DOHH2 (cell line): ENCODE results near the gene PXK.
"Not testable (repeated sequence)": the region's sequence is repeated elsewhere in the genome, so short reads cannot be mapped to it uniquely, and the experiment has no call there.

Experiments used
- H3F3A ChIP-seq: fragments of 200-600 bp; sonication (generic), shearing (Covaris generic); 2 replicates; pipeline ENCODE4 v1.6.0; 2016; ENCODE audit warnings: antibody characterized with exemption, mild to moderate bottlenecking; ENCODE audit not compliant: control insufficient read depth, insufficient read depth
- H3K27ac ChIP-seq: fragments of 200-600 bp; sonication (generic); 2 replicates; pipeline ENCODE4 v1.5.1; 2014; ENCODE audit warnings: low read depth, mild to moderate bottlenecking, low read length, moderate library complexity
- H3K27me3 ChIP-seq: fragments of 200-600 bp; sonication (generic); 2 replicates; pipeline ENCODE4 v1.6.1; 2014; ENCODE audit warnings: mild to moderate bottlenecking, low read length, mixed read lengths; ENCODE audit not compliant: control insufficient read depth
- H3K36me3 ChIP-seq: fragments of 200-600 bp; sonication (generic); 2 replicates; pipeline ENCODE4 v1.6.1; 2014; ENCODE audit warnings: mild to moderate bottlenecking, low read length, moderate library complexity, mixed read lengths; ENCODE audit not compliant: control insufficient read depth
- H3K4me1 ChIP-seq: fragments of 200-600 bp; sonication (generic); 2 replicates; pipeline ENCODE4 v1.6.1; 2014; ENCODE audit warnings: mild to moderate bottlenecking, low read length, mixed read lengths; ENCODE audit not compliant: control insufficient read depth
- H3K4me2 ChIP-seq: fragments of 200-600 bp; sonication (generic); 2 replicates; pipeline ENCODE4 v1.6.0; 2014; ENCODE audit warnings: mild to moderate bottlenecking, low read length, moderate library complexity
- H3K4me3 ChIP-seq: fragments of 200-600 bp; sonication (generic); 2 replicates; pipeline ENCODE4 v1.5.1; 2014; ENCODE audit warnings: mild to moderate bottlenecking, low read length, mixed read lengths
- H3K79me2 ChIP-seq: fragments of 200-600 bp; sonication (generic); 2 replicates; pipeline ENCODE4 v1.6.1; 2014; ENCODE audit warnings: mild to moderate bottlenecking, low read length, mixed read lengths; ENCODE audit not compliant: control insufficient read depth
- H3K9me2 ChIP-seq: fragments of 200-600 bp; sonication (generic); replicated peaks from 2 replicates; pipeline ENCODE4 v1.6.1; 2014; ENCODE audit warnings: mild to moderate bottlenecking, low read length, mixed read lengths; ENCODE audit not compliant: control insufficient read depth
- H3K9me3 ChIP-seq: fragments of 200-600 bp; sonication (generic); 2 replicates; pipeline ENCODE4 v1.6.1; 2014; ENCODE audit warnings: antibody characterized with exemption, low read length, mixed read lengths; ENCODE audit not compliant: control insufficient read depth, insufficient read depth
- H4K20me1 ChIP-seq: fragments of 200-600 bp; sonication (generic); 2 replicates; pipeline ENCODE4 v1.6.0; 2014; ENCODE audit warnings: low read depth, mild to moderate bottlenecking, antibody characterized with exemption, low read length, moderate library complexity; ENCODE audit not compliant: control insufficient read depth, insufficient read depth
- CTCF ChIP-seq: fragments of 200-600 bp; sonication (generic); IDR thresholded peaks from one replicate; pipeline ENCODE4 v1.5.1; 2014; ENCODE audit warnings: antibody characterized with exemption, mild to moderate bottlenecking, low read depth, low read length; ENCODE audit not compliant: poor library complexity, severe bottlenecking
- EZH2phosphoT487 ChIP-seq: fragments of 200-600 bp; sonication (generic); IDR thresholded peaks from 2 replicates; pipeline ENCODE4 v1.6.1; 2017; ENCODE audit warnings: borderline replicate concordance, mild to moderate bottlenecking, antibody characterized with exemption, low read length, moderate library complexity, mixed read lengths

The PXK gene

GRCh38 chr3:58337190-58337589 lies 4.5 kb downstream of the PXK start:
- Histone ChIP-seq H3K4me3 (peak overlapping the region; percentile 68), H4K20me1 (no peaks in the 10 kb centered on the region), H3K79me2 (peaks cover 97% of the 10 kb centered on the region), H3K4me1 (peaks cover 71% of the 10 kb centered on the region), H3K4me2 (peak overlapping the region; percentile 98), H3K36me3 (peaks cover 83% of the 10 kb centered on the region), H3K9me3 (no peaks in the 10 kb centered on the region), H3K9me2 (no peaks in the 10 kb centered on the region), H3K27me3 (no peaks in the 10 kb centered on the region), H3F3A (peaks cover 45% of the 10 kb centered on the region), H3K27ac (peak overlapping the region; percentile 99)
- TF ChIP-seq CTCF = no peak
- TF ChIP-seq EZH2phosphoT487 = no peak

DNA sequence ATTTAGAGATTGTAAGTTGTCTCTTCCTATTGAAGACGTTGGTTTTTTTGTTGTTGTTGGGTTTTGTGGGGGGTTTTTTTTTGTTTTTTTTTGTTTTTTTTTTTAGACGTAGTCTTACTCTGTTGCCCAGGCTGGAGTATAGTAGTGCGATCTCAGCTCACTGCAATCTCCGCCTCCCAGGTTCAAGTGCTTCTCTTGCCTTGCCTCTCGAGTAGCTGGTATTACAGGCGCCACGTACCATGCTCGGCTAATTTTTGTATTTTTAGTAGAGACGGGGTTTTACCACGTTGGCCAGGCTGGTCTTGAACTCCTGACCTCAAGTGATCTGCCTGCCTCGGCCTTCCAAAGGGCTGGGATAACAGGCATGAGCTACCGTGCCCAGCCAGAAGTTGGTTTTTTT lies 6.5 kb downstream of the PXK start:
- H3K9me2 ChIP-seq, H4K20me1 ChIP-seq, H3K9me3 ChIP-seq, H3K27me3 ChIP-seq: not testable (repeated sequence)
- peaks cover 92% of the 10 kb centered on the region for H3K36me3 ChIP-seq
- peaks cover 51% of the 10 kb centered on the region for H3F3A ChIP-seq
- H3K4me1 ChIP-seq = peaks cover 88% of the 10 kb centered on the region
- peak overlapping the region; percentile 68 for H3K4me3 ChIP-seq
- peak overlapping the region; percentile 98 for H3K4me2 ChIP-seq
- H3K27ac ChIP-seq = peak overlapping the region; percentile 99
- H3K79me2 ChIP-seq = peaks cover 98% of the 10 kb centered on the region

- H3F3A ChIP-seq = peaks cover 43% of the 10 kb centered on the region
- H3K36me3 ChIP-seq = peaks cover 92% of the 10 kb centered on the region
- TF ChIP-seq CTCF = no peak
- H3K4me1 ChIP-seq = peaks cover 97% of the 10 kb centered on the region
- H3K27me3 ChIP-seq = no peaks in the 10 kb centered on the region
- H3K79me2 ChIP-seq = peaks cover 98% of the 10 kb centered on the region
- H3K4me2 ChIP-seq = peak overlapping the region; percentile 98
- H3K27ac ChIP-seq = peak overlapping the region; percentile 99
- no peaks in the 10 kb centered on the region for H3K9me2 ChIP-seq
- no peaks in the 10 kb centered on the region for H4K20me1 ChIP-seq
- no peaks in the 10 kb centered on the region for H3K9me3 ChIP-seq
- H3K4me3 ChIP-seq = peak overlapping the region; percentile 40
Observed at GRCh38 chr3:58340594-58341244, 8.0 kb downstream of the PXK start.

DNA sequence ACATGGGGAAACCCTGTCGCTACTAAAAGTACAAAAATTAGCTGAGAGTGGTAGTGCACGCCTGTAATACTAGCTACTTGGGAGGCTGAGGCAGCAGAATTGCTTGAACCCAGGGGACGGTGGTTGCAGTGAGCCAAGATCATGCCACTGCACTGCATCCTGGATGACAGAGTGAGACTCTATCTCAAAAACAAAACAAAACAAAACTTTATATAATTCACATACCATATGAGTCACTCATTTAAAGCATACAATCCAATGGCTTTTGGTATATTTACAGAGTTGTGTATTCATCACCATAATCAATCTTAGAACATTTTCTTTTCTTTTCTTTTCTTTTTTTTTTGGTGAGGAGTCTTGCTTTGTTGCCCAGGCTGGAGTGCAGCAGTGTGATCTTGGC lies 8.7 kb downstream of the PXK start:
- Histone ChIP-seq H3F3A (peaks cover 45% of the 10 kb centered on the region), H4K20me1 (no peaks in the 10 kb centered on the region), H3K27me3 (no peaks in the 10 kb centered on the region), H3K27ac (peak overlapping the region; percentile 99), H3K4me2 (peak overlapping the region; percentile 98), H3K9me3 (no peaks in the 10 kb centered on the region), H3K79me2 (peaks cover 98% of the 10 kb centered on the region), H3K36me3 (peaks cover 94% of the 10 kb centered on the region), H3K4me3 (peak overlapping the region; percentile 40), H3K4me1 (peaks cover 98% of the 10 kb centered on the region), H3K9me2 (no peaks in the 10 kb centered on the region)
- TF ChIP-seq EZH2phosphoT487 = no peak
- no peak for TF ChIP-seq CTCF
